Stimulated activated CD4-positive, alpha-beta T cell treated with anti-CD3 and anti-CD28 coated beads, Interleukin-1b, Interleukin-23, amount 100 ng/mL, for 48 hours (primary cell): ENCODE measurements around the gene TIMM50.
"Not testable (repeated sequence)": the region's sequence is repeated elsewhere in the genome, so short reads cannot be mapped to it uniquely, and the experiment has no call there.

Source experiments
- DNase-seq: peaks from one replicate; pipeline ENCODE4 v3.0.0-alpha.2; 2020

TIMM50 gene

DNA sequence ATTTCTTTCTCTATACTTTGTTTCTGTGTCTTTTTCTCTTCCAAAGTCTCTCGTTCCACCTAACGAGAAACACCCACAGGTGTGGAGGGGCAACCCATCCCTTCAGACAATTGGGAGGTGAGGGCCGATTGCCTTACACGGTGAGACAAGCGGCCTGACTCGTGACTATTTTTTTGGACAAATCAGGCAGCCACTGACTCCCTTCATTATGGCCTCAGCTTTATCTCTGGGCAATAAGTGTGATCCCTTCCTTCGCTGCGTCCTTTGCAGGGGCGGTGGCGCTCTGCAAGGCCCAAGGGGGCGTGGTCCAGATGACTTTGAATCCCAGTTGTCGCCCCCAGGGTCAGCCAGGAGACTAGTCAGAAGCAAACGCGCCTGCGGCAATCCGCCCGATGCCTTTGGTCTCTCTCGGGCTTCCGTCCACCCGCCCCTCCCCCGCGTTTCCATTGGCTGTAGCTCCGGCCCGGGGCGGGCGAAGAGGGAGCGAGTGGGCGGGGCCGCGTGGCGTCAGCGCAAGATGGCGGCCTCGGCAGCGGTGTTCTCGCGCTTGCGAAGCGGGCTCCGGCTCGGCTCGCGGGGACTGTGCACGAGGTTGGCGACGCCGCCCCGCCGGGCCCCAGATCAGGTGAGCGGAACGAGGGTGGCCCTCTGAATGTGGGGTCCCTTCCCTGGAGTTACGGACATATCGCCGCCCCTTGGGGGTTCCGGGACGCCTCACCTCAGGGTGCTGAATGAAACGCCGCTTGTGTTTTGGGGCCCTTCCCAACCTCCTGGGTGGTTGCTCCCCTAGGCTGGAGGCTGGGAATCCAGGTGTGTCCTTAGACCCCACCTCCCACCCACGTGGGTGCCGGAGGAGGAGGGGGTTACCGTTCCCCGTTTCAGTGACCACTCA, at the start of gene TIMM50:
Gene TIMM50 (plus strand): TSS at position 502 of the 892 bp plus-strand sequence. CDS start 16 bp downstream, at position 518.
- DNase-seq, result peak; percentile 98

DNA sequence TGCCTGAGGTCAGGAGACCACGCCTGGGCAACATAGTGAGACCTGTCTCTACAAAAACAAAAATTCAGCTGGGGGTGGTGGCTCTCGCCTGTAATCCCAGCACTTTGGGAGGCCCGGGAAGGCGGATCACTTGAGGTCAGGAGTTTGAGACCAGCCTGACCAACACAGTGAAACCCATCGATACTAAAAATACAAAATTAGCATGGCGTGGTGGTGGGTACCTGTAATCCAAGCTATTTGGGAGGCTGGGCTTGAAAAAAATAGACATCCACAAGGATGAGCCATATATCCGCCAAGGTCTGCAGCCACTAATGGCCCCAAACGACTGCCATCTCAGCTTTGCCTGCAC, 48.0 kb upstream of the TIMM50 start:
- no peak for DNase-seq

DNA sequence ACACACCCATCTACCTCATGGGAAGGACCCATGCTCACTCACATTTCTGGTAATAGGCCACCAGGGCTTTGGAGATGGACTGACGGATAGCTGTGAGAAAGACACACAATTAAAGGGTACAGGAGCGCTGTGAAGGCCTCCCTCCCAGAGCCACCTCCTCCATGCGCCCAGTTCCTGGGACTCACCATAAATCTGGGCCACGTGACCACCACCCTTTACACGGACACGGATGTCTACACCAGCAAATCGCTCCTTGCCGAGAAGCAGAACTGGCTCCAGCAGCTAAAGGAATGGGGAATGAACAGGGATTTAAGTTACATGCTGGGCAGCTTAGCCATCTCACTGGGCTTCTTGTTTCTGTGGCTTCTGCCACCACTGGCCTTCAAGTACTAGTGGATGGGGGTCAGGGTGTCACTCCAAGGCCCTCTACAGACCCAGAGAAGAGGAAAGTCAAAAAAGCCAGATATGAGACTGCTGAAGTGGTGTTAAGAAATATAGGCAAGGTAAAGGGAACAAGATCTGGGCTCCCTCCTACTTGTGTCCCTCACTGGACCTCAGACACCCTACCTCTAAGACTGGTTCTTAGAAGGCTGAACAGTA, 47.1 kb upstream of the TIMM50 start:
- DNase-seq, result no peak

DNA sequence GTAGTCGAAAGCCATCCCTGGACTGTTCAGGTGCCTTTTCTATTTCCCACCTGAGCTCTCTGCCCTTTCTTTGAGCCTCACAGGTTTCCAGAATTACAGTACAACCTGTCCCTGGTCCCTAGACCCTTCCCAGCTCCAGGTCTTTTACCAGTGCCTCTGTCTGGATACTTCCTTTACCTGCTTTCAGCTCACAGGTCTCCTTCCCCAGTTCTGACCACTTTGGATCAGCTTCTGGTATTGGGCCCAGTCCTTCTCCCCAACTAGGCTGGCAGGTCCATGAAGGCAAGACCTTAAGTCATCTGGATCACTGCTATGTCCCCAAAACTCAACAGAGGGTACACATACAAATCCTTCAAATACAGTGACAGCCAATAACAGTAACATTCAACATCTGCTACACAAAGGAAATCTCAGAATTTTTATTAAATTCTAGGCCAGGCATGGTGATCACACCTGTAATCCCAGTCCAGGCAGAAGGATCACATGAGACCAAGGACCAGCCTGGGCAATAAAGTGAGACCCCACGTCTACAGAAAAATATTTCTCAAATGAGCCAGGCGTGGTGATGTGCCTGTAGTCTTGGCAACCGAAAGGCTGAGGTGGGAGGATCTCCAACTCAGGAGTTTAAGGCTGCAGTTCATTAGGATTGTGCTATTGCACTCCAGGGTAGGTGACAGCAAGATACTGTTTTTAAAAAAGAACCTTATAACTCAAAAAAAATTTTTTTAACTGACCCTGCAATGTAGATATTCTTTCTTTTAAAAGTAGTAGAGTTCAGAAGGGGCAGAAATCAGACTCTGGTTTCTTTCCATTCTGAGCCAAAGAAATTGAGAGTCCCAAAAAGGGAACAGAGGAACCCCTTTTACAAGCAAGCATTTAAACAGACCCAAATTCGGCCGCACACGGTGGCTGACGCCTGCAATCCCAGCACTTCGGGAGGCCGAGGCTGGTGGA, 46.2 kb upstream of the TIMM50 start:
- no peak for DNase-seq

DNA sequence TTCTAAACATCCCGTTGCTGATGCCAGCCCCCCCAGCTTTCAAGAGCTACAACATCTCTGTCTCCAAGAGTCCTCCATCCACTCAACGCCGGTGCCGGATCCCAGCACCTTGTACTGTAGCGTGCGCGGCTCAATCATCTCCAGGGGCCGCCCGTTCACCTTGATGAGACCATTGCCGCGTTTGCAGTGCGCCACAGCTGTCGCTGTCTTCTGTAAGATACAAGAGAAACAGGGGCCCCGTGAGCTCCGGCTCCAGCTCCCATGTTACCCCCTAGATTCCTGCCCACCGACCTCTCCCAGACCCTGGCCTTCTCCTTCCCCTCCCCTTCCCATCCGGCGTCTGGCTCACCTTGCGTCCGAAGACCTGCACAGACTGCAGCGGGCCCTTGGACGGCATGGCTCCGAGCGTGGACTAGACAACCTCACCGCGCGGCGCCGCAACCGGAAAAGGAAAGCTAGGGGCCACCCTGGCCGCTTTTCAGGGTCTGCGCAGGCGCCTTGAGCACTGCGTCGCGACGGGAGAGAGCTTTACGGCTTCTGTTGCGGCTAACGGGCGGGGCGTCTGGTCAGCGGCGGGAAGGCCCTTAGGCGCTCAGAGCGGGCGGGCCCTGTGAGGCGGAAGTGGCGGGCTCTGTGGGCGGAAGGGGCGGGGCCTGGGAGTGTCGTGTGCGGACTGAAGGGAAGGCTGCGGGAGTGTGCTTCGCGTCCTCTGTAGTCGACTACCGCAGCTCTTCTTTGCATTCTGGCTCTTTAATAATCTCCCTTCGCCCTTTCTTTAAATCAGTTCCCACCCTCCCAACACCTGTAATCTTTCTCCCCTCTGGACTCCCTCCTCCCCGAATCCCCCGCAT, 44.9 kb upstream of the TIMM50 start, which contains the start of gene RPS16:
Gene RPS16 (minus strand): TSS at position 451 of the 851 bp plus-strand sequence. CDS start 54 bp downstream, at position 397.
- peak; percentile 100 for DNase-seq

DNA sequence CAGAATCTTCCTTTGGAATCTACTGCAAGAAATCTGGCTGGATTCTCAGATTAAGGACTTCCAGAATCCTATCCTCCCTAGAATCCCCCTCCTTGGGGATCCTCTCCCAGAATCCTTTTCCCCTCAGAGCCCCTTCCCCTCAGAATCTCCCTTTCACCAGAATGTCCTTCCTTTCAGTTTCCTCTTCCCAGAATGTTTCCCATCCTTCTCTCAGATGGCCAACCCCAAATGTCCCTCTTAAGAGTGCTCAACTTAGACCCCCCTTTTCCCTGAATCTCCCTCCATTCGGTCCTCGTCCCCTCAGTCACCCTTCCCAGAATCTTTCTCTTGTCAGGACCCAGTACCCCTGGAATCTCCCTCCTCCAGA, 44.3 kb upstream of the TIMM50 start:
- no peak for DNase-seq

DNA sequence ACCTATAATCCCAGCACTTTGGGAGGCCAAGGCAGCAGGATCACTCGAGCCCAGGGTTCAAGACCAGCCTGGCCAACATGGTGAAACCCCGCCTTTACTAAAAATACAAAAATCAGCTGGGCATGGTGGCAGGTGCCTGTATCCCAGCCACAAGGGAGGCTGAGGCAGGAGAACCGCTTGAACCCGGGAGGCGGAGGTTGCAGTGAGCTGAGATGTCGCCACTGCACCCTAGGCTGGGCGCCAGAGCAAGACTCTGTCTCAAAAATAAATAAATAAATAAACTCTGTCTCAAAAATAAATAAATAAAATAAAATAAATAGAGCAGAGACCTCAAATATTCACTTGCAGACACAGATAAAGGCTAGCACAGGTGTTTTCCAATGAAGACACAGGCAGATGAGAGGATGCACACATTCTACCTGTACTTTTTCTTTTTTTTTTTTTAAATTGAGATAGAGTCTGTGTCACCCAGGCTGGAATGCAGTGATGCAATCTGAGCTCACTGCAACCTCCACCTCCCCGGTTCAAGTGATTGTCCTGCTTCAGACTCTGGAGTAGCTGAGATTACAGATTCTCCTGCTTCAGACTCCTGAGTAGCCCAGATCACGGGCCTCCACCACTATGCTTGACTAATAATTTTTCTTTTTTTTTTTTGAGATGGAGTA, 42.2 kb upstream of the TIMM50 start:
- no peak for DNase-seq

DNA sequence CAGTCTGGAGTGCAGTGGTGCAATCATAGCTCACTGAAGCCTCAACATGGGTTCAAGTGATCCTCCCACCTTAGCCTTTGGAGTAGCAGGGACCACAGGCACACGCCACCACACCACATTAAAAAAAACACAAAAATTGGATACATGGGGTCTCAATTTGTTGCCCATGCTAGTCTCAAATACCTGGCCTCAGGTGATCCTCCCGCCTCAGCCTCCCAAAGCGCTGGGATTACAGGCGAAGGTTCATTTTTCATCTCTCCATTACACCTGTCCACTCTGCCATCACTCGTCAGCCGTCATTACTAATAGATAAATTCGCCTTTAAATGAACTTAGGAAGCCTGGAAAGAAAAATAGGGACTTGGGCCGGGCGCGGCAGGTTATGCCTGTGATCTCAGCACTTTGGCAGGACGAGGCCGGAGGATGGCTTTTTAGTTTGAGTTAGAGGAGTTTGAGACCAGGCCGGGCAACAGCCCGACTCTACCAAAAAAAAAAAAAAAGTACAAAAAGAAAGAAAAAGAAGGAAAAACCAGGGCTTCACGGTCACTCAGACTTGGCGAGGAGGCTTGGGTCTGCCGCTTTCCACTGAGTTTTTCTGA, 35.9 kb upstream of the TIMM50 start:
- no peak for DNase-seq

DNA sequence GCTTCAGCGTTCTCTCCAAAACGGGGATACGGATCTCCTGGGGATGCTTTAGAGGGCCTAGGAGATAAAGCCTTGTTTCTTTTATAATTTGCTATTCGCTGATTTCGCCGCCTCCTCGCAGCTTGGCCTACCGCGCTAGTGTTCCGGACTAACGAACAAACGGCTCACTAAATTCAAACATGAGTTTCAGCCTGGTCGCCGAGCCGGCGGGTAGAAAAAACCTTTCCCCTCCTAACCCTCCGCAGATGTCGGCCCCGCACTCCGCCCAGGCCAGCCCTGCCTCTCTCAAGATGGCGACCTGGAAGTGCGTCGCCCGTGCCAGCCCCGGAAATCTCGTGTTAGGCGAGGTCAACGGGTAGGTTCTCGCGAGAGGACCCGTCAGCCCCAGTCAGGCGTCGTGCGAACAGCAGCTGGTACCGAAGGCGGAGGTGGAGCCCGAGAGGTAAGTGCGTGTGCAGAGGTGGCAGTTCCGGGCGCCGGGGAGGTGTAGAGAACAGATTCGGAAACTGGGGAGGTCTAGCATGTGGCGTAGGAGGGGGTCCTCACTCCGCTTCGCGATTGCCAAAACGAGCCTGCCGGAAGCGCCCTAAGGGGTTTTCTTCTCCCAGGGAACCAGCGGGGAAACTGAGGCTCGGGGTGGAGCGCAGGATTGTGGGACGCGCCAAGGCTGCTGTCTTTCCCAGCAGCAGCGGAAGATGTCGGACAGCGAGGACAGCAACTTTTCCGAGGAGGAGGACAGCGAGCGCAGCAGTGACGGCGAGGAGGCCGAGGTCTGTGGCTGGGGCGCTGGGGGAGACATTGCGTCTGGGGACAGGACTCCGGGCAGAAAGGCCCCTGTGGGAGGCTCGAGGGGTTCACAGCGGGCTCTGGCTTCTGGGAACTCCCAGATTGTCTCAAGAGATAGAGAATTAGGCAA, 35.2 kb upstream of the TIMM50 start, which contains the start of gene SUPT5H:
Gene SUPT5H (plus strand): TSS at position 387 of the 916 bp plus-strand sequence. CDS start 309 bp downstream, at position 696.
- peak; percentile 99 for DNase-seq

DNA sequence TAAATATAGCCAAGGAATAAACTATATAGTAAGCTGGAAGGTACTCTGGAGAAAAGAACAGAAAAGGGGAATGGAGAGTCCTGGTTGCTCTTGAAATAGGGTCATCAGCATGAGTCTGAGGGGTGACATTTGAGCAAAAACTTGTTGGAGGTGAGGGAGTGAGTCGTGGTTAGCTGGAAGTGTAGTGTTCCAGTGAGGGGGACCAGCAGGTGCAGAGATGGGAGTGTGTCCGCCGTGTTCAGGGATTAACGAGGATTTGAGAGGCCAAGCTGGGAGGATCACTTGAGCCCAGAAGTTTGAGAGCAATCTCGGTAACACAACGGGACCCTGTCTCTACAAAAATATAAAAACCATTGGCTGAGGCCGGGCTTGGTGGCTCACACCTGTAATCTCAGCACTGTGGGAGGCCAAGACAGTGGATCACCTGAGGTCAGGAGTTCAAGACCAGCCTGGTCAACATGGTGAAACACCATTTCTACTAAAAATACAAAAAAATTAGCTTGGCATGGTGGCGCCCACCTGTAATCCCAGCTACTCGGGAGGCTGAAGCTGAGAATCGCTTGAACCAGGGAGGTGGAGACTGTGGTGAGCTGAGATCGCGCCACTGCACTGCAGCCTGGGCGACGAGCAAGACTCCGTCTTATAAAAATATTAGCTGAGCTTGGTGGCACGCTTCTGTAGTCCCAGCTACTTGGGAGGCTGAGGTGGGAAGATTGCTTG, 34.1 kb upstream of the TIMM50 start:
- DNase-seq, result no peak

DNA sequence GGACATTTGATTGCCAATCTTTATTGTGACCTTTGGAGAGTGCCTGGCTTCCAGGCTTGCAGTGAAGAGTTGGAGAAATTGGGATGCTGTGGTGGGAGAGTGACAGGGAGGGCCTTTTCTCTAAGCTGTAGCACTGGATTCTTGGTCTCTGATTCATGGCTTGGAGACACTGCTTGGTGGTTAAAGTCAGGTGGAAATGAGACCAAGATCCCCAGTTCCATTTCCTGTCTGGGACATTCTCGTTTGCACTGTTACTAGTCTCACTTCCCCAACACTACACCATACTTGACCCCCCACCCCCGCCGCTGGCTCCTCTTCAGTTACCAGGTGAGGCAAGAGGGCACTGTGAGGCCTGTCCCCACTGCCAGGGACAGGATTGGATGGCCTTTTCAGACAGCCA, 32.4 kb upstream of the TIMM50 start:
- no peak for DNase-seq

DNA sequence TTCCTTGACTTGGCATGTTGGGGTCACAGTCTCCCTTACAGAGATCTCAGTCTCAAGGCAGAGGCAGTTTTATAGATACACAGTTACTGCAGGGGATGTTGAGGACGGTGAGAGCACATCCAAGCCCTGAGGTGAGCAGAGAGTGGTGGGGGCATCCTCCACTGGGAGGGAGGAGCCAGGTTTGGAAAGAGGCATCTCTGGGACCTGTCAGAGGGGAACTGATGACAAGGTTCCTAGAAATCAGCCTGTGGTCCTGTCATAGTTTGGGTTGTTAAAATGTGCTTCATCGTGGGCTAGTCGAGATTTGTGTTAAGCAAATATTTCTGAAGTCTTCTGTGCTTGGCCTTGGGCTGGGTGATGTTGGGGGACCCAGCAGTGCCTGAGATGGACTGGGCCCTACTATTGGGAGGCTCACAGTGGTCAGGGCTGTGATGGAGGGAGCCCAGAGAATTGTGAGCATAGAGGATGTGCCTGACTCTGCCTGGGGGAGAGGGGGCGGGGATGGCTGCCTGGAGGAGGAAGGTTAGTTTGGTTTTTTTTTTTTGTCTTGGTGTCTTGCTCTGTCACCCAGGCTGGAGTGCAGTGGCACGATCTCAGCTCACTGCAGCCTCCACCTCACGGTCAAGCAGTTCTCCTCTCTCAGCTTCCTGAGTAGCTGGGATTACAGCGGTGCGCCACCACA, 31.4 kb upstream of the TIMM50 start:
- DNase-seq, result no peak

DNA sequence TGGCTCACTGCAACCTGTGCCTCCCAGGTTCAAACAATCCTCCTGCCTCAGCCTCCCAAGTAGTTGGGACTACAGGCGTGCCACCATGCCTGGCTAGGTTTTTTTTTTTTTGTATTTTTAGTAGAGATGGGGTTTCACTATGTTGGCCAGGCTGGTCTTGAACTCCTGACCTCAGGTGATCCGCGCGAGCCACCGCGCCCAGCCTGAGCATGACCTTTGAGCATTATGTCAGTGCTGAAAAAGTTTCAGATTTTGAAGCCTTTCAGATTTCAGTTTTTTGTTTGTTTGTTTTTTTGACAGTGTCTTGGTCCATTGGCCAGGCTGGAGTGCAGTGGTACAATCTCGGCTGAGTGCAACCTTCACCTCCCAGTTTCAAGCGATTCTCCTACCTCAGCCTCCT, 29.4 kb upstream of the TIMM50 start:
- not testable (repeated sequence) for DNase-seq

DNA sequence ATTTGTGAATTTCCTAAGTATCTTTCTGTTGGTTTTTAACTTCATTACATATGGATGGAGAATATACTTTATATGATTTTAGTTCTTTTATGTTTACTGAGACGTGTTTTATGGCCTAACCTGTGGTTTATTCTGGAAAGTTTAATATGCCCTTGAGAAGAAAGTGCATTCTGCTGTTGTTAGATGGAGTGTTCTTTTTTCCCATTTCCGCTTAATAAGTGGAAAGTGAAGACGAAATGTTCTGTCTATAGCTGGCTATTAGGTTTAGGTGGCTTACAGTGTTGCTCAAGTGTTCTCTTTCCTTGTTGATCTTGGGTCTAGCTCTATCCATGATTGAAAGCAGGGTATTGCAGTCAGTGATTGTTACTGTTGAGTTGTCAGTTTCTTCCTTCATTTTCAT, 17.2 kb upstream of the TIMM50 start:
- no peak for DNase-seq

DNA sequence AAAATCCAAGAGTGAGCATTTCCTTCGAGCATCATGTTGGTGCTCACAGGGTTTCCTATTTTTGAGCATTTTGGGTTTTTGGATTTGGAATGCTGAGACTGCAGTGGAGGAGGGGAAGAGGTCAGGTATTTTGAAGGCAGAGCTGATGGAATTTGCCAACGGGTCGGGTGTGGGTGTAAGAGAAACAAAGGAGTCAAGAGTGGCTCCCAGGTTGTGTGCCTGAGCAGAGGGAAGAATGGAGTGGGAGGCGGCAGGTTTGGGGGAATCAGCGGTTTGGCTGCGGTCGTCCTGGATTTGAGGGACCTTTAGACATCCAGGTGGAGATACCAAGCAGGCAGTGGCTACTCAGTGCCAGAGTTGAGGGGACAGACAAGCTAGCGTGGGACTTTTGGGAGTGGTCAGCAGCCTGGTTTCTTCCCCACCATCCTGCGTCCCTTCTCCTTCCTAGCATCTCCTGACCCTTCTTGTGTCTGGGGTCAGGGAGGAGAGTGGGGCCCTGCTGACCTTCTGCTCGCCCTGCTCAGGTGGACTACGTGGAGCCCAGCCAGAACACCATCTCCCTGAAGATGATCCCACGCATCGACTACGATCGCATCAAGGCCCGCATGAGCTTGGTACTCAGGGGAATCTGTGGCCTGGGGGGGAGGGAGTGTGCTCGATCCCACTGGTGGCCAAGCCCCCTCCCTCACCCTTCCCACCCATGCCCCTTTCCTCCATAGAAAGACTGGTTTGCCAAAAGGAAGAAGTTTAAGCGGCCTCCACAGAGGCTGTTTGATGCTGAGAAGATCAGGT, 14.5 kb upstream of the TIMM50 start:
- DNase-seq, result no peak

DNA sequence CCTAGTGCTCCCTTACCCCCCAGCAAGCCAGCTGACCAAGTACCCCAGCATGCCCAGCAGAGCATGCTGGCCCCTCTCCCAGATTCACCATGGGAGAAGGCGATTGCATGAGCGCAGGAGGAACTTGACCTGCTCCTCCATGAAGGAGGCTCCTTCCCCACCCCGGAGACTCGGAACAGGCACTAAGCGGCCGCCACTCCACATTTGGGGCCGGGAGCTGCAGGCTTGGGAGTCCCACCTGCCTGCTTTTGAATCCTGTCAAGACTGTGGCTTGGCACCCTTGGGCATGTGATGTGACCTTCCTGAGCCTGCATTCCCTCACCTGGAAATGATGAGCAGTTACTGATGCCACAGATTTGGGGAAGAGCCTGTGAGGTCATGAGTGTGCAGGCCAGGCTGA, 12.7 kb upstream of the TIMM50 start:
- no peak for DNase-seq

DNA sequence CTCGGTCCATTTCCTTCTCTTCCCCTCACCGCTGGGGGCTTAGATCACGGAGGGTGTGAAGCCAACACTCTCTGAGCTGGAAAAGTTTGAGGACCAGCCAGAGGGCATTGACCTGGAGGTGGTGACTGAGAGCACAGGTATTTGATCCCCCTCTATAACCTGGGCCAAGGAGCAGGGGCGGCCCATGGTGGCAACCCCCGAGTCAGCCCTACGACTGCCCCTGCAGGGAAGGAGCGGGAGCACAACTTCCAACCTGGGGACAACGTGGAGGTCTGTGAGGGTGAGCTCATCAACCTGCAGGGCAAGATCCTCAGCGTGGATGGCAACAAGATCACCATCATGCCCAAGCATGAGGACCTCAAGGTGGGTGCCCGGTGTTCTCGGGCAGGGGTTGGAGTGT, 11.6 kb upstream of the TIMM50 start:
- no peak for DNase-seq

DNA sequence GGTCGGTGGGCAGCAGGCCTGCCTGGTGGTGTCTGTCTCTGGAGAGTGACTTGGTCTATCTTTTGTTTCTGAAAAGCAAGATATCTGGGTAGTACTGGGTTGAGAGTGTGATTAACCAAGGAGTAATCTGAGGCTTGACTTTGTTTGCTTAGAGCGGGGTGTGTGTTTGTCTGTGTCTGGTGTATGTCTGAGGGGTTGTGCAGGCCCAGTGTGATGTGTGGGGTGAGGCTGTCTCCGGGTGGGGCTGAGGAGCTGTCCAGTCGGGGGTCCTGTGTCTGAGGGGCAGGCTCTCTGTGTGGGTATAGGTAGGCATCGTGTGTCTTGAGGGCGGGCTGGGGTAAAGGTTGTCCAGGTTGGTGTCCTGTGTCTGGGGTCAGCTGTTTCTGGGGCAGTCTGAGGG, 11.1 kb upstream of the TIMM50 start:
- no peak for DNase-seq
